PFSK-1 (cell line): ENCODE measurements around the gene SEC61G.

Experiments used
- TAF1 ChIP-seq: IDR thresholded peaks from 2 replicates; pipeline ENCODE4 v1.6.1; 2012; ENCODE audit warnings: low read length, control low read depth, borderline replicate concordance; ENCODE audit not compliant: insufficient read depth
- TF ChIP-seq, protein P1 (sequence below), 2 experiments: IDR thresholded peaks; 2 replicates each; pipeline versions ENCODE4 v1.6.1 to v1.8.0; 2011 to 2012; ENCODE audit warnings: low read depth in 2 of 2, low read length in 2 of 2, control low read depth in 1 of 2, inconsistent platforms in 1 of 2, mild to moderate bottlenecking in 1 of 2, moderate library complexity in 1 of 2; ENCODE audit not compliant: insufficient read depth in 1 of 2

DNA sequence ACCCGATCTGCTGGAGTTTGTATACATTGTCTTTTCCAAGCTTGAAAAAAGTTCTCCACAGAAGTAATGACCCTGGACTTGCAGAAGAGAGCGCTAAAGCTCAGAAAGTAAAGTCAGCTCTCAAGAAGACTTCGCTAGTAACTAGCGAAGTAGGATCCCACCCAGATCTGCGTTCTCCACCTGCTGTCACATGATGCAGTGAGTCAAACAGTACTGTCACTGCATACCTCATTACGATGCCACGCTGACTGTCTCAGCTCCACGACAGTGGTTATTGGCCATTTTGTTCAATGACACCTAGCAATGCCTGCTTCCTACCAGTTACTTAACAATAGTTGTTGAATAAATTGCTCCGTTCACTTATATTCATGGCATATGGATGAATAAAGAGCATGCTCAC lies 29.7 kb upstream of the SEC61G start:
- TF ChIP-seq TAF1: no peak
- TF ChIP-seq, protein P1, sequence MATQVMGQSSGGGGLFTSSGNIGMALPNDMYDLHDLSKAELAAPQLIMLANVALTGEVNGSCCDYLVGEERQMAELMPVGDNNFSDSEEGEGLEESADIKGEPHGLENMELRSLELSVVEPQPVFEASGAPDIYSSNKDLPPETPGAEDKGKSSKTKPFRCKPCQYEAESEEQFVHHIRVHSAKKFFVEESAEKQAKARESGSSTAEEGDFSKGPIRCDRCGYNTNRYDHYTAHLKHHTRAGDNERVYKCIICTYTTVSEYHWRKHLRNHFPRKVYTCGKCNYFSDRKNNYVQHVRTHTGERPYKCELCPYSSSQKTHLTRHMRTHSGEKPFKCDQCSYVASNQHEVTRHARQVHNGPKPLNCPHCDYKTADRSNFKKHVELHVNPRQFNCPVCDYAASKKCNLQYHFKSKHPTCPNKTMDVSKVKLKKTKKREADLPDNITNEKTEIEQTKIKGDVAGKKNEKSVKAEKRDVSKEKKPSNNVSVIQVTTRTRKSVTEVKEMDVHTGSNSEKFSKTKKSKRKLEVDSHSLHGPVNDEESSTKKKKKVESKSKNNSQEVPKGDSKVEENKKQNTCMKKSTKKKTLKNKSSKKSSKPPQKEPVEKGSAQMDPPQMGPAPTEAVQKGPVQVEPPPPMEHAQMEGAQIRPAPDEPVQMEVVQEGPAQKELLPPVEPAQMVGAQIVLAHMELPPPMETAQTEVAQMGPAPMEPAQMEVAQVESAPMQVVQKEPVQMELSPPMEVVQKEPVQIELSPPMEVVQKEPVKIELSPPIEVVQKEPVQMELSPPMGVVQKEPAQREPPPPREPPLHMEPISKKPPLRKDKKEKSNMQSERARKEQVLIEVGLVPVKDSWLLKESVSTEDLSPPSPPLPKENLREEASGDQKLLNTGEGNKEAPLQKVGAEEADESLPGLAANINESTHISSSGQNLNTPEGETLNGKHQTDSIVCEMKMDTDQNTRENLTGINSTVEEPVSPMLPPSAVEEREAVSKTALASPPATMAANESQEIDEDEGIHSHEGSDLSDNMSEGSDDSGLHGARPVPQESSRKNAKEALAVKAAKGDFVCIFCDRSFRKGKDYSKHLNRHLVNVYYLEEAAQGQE (IDR thresholded peaks at IDR 0.05; ENCODE audit: insufficient read depth in 1 of 2, low read depth in 2 of 2, low read length in 2 of 2): no peak
